GM18520 (cell line): ENCODE data around the gene LSM7.
"Not testable (repeated sequence)": the region's sequence is repeated elsewhere in the genome, so short reads cannot be mapped to it uniquely, and the experiment has no call there.

Source experiments
- ATAC-seq: cut with Tn5 transposase; IDR thresholded peaks from one replicate; pipeline ENCODE4 v1.9.1; 2021; ENCODE audit not compliant: unreplicated experiment

LSM7 gene

DNA sequence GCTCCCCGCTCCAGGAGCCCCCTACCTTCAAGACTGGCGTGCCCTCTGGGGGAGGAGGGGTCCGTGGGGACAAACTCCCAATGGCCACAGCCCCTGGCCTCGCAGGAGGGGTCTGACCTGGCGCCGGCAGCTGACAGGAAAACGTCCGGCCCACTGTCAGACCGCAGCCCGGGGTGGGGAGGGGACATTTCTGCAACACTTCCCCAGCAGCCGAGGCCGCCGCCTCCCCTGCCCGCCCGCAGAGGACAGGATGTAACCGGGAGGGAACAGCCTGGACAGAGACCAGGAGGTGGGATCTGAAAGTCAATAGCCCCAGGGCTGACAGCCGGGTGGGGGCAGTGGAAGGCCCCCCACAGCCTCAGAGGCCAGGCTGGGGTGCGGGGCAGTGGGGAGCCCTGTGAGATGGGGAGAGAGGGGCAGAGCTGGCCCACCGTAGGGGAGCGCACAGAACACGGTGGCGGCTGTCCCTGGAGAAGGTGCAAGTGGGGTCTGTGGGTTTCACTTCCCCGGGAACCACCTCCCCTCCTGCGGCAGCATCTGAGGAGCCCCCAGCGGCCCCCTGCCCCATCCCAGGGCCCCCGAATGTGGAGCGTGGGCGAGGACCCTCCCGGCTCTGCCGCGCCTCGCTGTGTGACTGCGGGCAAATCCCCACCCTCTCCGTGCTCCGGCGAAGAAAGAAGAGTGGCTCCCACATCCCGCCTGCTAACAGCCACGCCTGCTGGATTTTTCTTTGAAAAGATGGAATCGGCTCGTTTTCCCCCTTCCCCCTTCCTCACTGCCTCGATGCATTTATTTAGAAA is 46.1 kb downstream of the LSM7 start, which contains the start of gene PEAK3:
PEAK3 (minus strand) TSS at position 114 of the 800 bp plus-strand sequence. CDS start 1,244 bp downstream, outside the sequence.
- no peak for ATAC-seq

DNA sequence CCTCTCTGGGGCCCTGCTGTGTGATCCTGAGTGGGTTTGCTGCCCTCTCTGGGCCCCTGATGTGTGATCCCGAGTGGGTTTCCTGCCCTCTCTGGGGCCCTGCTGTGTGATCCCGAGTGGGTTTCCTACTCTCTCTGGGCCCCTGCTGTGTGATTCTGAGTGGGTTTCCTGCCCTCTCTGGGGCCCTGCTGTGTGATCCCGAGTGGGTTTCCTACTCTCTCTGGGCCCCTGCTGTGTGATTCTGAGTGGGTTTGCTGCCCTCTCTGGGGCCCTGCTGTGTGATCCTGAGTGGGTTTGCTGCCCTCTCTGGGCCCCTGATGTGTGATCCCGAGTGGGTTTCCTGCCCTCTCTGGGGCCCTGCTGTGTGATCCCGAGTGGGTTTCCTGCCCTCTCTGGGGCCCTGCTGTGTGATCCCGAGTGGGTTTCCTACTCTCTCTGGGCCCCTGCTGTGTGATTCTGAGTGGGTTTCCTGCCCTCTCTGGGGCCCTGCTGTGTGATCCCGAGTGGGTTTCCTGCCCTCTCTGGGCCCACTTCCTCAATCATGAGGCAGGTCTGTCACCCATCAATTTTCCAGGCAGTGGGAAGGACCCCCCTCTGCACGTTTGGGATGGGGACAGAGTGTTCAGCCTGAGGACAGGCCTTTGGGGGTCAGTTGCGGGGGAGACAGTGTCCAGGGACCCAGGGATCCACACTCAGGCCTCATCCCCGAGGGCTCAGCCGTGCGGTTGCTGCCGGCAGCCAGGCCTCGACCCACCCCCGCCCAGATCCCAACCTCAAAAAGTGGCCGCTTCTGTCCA is 46.9 kb downstream of the LSM7 start:
- not testable (repeated sequence) for ATAC-seq

DNA sequence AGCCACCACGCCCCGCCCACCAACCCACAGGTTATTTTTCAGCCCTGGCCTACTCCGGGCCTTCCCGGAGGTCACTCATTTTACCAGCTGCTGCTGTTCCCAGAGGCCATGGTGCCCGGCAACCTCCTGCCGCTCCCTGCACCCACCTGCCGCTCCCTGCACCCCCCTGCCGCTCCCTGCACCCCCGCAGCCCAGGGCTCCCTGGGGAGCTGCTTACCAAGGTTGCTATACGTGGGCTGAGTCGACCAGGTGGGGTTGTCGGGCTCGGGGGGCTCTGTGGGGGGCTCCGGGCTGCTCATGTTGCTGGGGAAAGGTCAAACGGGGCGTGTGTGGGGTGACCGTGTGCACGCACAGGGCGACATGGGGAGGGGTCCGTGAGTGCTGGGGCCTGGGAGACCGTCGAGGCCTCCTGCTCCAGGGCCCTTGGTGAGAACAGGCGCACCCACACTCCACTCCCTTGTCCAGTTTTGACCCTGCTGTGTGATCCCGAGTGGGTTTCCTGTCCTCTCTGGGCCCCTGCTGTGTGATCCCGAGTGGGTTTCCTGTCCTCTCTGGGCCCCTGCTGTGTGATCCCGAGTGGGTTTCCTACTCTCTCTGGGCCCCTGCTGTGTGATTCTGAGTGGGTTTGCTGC is 47.6 kb downstream of the LSM7 start:
- ATAC-seq, result no peak

DNA sequence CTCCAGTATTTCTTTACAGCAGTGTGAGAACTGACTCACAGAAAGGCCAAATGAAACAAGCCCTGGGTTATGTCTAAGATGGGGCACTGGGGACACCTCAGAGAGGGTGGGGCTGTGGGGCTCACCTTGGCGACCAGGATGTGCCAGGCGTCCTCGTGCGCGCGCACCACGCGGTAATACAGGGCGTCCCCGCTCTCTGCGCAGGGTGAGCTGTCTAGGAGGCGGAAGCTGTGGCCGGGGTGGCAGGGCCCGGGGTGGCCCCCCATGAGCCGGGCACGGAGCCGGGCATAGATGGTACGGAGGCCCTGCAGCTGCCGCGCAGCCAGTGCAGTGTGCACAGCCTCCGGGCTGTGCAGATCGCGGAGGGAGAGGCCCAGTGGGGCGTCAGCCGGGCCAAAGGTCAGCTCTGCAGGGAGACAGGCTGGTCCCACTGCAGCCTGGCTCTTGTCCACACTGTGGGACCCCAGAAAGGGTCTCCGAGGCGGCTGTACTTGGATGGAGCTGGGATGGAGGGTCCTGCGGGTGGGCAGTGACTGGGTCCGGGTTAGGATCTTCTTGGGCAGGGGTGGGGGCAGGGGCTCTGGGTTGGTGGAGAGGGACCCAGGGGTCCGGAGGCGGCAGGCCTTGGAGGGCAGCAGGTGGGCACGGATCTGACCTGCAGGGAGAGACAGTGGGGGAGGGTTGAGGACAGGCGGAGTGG is 49.8 kb downstream of the LSM7 start:
- ATAC-seq, result no peak

DNA sequence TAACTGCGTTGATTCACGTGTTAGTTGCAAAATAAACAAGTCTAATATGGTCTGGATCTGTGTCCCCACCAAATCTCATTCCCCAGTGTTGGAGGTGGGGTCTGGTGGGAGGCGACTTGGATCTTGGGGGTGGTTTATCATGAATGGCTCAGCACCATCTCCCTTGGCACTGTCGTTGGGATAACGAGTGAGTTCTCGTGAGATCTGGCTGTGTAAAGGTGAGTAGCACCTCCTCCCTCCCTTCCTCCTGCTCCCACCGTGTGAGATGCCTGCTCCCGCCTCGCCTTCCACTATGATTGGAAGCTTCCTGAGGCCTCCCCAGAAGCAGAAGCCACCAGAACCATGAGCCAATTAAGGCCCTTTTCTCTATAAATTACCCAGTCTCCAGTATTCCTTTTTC is 51.2 kb downstream of the LSM7 start:
- ATAC-seq, result no peak

DNA sequence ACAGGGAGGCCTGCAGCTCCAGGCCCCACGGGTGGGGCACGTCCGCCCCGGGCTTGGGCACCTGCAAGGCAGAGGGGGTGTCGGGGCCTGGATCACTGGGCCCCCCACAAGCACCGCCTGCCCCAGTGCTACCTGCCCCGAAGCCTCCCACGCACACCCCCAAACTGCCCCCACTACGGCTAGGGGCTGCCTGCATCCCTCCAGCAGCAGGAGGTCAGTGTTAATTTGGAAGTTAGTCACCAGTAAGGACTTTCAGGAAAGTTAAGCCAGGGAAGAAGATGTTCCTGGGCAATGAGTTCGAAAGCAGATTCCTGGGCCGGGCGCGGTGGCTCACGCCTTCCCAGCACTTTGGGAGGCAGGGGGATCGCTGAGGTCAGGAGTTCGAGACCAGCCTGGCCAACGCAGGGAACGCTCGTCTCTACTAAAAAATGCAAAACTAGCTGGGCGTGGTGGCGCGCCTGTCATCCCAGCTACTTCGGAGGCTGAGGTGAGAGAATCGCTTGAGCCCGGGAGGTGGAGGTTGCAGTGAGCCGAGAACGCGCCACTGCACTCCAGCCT is 51.9 kb downstream of the LSM7 start:
- ATAC-seq, result no peak

DNA sequence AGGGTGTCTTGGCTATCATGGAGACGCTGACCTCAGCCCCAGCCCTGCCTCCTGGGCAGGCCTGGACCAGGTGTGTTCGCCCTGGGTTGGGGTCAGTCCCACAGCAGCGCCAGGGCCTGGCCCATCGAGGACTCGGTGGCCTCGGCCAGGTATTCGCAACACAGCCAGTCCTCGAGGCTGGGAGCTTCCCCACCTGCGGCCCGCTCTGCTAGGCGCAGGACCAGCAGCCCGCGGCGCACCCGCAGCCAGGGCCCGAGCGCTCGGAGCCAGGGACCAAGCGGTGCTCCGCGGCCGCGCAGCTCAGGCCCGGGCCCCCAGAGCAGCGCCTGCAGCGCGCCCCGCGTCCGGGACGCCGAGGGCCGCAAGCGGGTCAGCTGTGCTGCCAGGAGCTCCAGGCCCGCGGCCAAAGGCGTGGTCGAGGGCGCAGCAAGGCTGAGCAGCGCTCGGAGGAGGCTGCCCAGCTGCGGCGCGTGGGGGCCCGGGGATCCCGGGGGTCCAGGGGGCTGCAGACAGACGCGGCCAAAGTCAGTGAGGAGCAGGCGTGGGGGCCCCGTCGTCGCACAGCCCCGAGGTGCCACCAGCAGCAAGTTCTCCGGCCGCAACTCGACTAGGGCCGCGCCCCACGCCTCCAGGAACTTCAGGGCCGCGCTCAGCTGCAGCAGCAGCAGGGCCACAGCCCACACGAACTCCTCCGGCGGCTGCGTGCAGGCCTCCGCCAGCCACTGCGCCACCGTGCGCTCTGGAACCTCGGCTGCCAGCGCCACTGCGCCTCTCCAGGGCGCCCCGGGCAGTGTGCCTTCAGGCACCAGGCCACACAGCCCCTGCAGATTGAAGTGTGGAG is 52.6 kb downstream of the LSM7 start:
- no peak for ATAC-seq

DNA sequence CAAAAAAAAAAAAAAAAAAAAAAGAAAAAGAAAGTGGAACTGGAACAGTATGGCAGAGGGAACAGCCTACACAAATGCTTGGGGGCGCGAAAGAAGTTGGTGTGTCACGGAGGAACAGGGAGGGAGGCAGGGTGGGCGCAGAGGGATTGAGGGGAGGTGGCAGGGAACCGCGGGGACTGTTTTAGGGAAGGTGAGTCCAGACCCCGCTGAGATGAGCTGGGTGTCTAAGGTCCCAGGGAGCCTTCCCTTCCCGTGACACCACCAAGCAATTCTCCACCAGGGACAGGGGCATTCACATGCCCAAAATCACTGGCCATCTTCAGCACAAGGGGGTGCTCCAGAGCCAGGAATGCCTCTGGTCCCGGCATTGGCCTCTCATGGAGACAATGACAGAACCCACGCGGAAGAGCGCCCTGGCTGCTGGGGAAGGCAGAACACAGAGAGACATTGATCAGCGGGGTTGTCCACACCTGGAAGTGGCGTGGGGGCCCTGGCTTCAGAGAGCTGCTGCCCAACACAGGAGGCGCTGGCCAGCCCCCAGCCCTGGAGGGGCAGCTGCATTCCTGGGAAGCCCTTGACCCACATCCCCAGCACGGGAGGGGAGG is 53.4 kb downstream of the LSM7 start:
- ATAC-seq, result no peak

DNA sequence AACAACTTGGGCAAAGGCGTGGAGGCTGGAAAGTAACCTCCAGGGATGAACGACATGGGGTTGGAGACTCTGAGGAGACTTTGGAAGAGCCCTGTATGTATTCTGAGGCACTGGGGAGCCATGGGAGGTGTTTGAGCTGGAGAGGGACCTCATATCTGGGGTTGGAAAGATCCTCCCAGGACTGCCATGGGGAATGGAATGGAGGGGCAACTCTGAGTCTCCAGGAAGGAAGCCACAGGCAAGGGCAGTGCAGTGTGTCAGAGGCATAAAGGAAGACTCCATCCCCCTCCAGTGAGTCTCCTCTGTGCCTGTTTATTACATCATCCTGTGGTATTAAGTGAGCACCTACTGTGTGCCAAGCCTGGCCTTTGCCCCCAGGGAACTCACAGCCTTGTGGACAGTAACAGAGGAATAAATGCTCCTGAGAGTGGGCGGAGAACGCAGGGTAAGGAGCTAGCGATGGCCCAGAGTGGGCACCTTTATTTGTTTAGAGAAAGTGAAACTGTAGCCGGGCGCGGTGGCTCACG is 54.1 kb downstream of the LSM7 start:
- no peak for ATAC-seq

DNA sequence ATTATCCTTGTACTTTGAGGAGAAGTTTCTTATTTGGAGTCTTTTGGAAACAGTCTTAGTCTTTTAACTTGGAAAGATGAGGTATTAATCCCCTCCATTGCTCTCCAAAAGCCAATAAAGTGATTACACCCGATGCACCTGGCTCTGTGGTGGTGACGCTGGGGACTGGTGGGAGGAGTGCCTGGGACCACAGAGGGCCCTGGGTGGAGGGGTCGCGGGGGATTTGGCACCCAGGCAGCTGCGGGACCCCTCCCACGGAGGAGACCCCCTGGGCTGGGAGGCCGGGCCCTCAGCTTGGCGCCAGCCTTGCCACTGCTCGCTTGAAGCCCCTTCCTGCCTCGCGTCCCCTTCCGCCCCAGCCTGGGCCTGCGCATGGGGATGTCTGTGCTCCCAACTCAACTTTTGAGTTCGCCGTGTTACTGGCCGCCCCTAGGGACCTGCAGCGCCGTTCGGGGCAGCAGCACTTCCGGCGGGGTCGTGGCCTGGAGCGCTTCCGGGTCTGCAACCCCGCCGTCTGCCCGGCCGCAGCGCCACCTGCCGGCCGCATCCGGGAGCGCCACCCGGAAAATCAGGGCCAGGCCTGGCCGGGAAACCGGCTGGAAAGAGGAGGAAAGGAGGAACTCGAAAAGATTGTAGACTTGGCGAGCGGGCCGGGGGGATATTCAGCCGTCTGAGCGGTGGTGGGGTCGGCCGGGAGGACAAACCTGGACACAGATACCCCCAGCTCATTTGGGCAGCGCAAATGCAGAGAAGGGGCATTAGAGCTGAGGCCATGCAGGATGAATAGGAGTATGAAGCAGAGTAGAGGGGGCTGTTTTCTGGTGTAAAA is 54.8 kb downstream of the LSM7 start:
- ATAC-seq, result no peak
